GM21381 (cell line): ENCODE data around the gene VGLL3.
"Not testable (repeated sequence)": the region's sequence is repeated elsewhere in the genome, so short reads cannot be mapped to it uniquely, and the experiment has no call there.

ENCODE experiments used
- ATAC-seq: cut with Tn5 transposase; IDR thresholded peaks from one replicate; pipeline ENCODE4 v1.9.1; 2021; ENCODE audit warnings: mild to moderate bottlenecking, moderate library complexity; ENCODE audit not compliant: unreplicated experiment

VGLL3 gene

GRCh38 chr3:86990734-86991481 lies at the start of gene VGLL3:
Gene VGLL3 (minus strand): TSS chr3:86991149. CDS start chr3:86990743, 406 bp downstream.
- no peak for ATAC-seq

GRCh38 chr3:87037652-87038051 lies 46.7 kb upstream of the VGLL3 start:
- ATAC-seq = no peak

GRCh38 chr3:87036671-87037070 lies 45.7 kb upstream of the VGLL3 start:
- no peak for ATAC-seq

GRCh38 chr3:87035339-87035738 lies 44.4 kb upstream of the VGLL3 start:
- ATAC-seq = no peak

GRCh38 chr3:87033205-87033604 lies 42.3 kb upstream of the VGLL3 start:
- no peak for ATAC-seq

- no peak for ATAC-seq
Observed at GRCh38 chr3:87025661-87026645, 35.0 kb upstream of the VGLL3 start.

GRCh38 chr3:87017370-87017769 lies 26.4 kb upstream of the VGLL3 start:
- not testable (repeated sequence) for ATAC-seq

GRCh38 chr3:87009271-87009670 lies 18.3 kb upstream of the VGLL3 start:
- no peak for ATAC-seq

GRCh38 chr3:87006844-87007439 lies 16.0 kb upstream of the VGLL3 start:
- no peak for ATAC-seq

- no peak for ATAC-seq
Observed at GRCh38 chr3:87004883-87005282, 13.9 kb upstream of the VGLL3 start.

- no peak for ATAC-seq
Observed at GRCh38 chr3:87002346-87002745, 11.4 kb upstream of the VGLL3 start.

GRCh38 chr3:87001473-87002098 lies 10.6 kb upstream of the VGLL3 start:
- ATAC-seq = no peak

- ATAC-seq = no peak
Observed at GRCh38 chr3:87000940-87001339, 10.0 kb upstream of the VGLL3 start.

GRCh38 chr3:86998569-86998968 lies 7.6 kb upstream of the VGLL3 start:
- ATAC-seq = no peak

- ATAC-seq = no peak
Observed at GRCh38 chr3:86996261-86996955, 5.5 kb upstream of the VGLL3 start.

GRCh38 chr3:86995537-86995936 lies 4.6 kb upstream of the VGLL3 start:
- ATAC-seq = no peak

- ATAC-seq = no peak
Observed at GRCh38 chr3:86993704-86994103, 2.8 kb upstream of the VGLL3 start.

GRCh38 chr3:86991840-86992435 lies 989 bp upstream of the VGLL3 start:
- no peak for ATAC-seq

GRCh38 chr3:86991482-86991815 lies 500 bp upstream of the VGLL3 start:
- ATAC-seq = no peak
